Brain microvascular endothelial cell (primary cell): ENCODE results near the gene CBX8.

Source experiments
- DNase-seq: peaks from one replicate; pipeline ENCODE4 v3.0.0-alpha.2; 2020
- H3K27ac ChIP-seq: fragments of 250-450 bp; sonication (Bioruptor Pico); 2 replicates; pipeline ENCODE4 v1.5.1; 2020; ENCODE audit warnings: mild to moderate bottlenecking, moderate library complexity
- H3K27me3 ChIP-seq: fragments of 250-450 bp; sonication (Bioruptor Pico); replicated peaks from 2 replicates; pipeline ENCODE4 v1.5.1; 2020; ENCODE audit warnings: mild to moderate bottlenecking
- H3K36me3 ChIP-seq: fragments of 250-450 bp; sonication (Bioruptor Pico); replicated peaks from 2 replicates; pipeline ENCODE4 v1.5.1; 2020; ENCODE audit warnings: mild to moderate bottlenecking
- H3K4me3 ChIP-seq: 2 replicates; pipeline ENCODE4 v1.5.1; 2011; ENCODE audit warnings: low read depth, mild to moderate bottlenecking, control low read depth, low read length, moderate library complexity
- in situ Hi-C: cut with HindIII; loops from 2 replicates; pipeline ENCODE4 v1.10.0; 2017; ENCODE audit warnings: low sequenced_read_pairs, low pct_ligation_motif_present
- TF ChIP-seq, protein P1 (sequence below): IDR thresholded peaks from 2 replicates; pipeline ENCODE4 v1.5.1; 2011; ENCODE audit warnings: low read depth, mild to moderate bottlenecking, moderate library complexity, low read length, control low read depth, inconsistent platforms; ENCODE audit errors: missing control alignments

The CBX8 gene

DNA sequence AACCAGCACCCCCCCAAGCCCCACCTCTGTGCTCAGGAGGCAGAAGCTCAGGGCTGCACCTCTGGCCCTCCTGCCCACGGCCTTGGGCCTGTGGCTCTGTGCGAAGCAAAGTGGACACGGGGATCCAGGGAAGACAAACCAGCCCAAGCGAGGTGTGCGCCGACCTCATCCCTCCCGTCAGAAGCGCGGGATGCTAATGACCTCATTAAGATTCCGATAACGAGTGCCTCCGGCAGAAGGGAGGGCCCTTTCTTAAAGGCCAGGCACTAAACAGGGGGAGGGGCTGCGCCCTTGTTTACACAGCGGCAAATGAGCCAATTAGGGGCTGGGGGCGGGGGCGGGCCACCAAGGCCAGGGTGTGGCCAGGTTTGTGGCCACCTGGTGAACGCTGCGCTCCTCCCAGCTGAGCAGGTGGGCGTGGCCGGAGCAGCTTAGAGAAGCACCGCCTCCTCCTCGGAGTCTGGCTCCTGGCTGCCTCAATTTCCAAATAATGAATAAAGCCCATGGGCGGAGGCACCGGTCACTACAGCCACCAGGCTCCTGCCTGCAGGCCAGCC lies 39.2 kb upstream of the CBX8 start:
- DNase-seq = no peak

DNA sequence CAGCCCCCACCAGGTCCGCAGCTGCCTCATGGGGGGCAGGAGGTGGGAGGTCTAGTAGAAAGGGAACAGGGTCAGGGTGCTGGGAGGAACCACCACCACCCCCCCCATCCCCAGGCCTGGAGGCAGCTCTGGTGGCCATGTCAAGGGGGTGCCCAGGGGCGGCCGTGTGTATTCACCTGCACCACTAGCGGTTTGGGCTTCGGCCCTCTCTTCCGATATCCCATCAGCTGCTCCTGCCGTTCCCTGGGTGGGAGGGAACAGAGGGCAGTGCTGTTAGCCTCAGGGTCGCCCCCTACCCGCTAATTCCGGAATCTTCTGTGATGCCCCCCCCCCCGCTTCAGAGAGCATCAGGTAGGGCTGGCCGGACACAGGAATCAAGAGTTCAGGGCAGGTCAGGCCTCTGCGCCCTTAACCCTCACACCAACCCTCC lies 38.6 kb upstream of the CBX8 start:
- peaks cover 6% of the 10 kb centered on the region for H3K27me3 ChIP-seq
- in situ Hi-C loops = no loop called here
- no peak for DNase-seq
- H3K4me3 ChIP-seq = no peak overlapping the region
- TF ChIP-seq, protein P1, sequence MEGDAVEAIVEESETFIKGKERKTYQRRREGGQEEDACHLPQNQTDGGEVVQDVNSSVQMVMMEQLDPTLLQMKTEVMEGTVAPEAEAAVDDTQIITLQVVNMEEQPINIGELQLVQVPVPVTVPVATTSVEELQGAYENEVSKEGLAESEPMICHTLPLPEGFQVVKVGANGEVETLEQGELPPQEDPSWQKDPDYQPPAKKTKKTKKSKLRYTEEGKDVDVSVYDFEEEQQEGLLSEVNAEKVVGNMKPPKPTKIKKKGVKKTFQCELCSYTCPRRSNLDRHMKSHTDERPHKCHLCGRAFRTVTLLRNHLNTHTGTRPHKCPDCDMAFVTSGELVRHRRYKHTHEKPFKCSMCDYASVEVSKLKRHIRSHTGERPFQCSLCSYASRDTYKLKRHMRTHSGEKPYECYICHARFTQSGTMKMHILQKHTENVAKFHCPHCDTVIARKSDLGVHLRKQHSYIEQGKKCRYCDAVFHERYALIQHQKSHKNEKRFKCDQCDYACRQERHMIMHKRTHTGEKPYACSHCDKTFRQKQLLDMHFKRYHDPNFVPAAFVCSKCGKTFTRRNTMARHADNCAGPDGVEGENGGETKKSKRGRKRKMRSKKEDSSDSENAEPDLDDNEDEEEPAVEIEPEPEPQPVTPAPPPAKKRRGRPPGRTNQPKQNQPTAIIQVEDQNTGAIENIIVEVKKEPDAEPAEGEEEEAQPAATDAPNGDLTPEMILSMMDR = peak; percentile 22
- H3K36me3 ChIP-seq = peaks cover 18% of the 10 kb centered on the region
- H3K27ac ChIP-seq = no peak overlapping the region

More for the DNA sequence above, 39.2 kb upstream of the CBX8 start:
- H3K36me3 ChIP-seq = peaks cover 18% of the 10 kb centered on the region
- TF ChIP-seq, protein P1 = no peak
- in situ Hi-C loops = no loop called here
- no peak overlapping the region for H3K27ac ChIP-seq
- no peak overlapping the region for H3K4me3 ChIP-seq
- H3K27me3 ChIP-seq = peaks cover 11% of the 10 kb centered on the region

DNA sequence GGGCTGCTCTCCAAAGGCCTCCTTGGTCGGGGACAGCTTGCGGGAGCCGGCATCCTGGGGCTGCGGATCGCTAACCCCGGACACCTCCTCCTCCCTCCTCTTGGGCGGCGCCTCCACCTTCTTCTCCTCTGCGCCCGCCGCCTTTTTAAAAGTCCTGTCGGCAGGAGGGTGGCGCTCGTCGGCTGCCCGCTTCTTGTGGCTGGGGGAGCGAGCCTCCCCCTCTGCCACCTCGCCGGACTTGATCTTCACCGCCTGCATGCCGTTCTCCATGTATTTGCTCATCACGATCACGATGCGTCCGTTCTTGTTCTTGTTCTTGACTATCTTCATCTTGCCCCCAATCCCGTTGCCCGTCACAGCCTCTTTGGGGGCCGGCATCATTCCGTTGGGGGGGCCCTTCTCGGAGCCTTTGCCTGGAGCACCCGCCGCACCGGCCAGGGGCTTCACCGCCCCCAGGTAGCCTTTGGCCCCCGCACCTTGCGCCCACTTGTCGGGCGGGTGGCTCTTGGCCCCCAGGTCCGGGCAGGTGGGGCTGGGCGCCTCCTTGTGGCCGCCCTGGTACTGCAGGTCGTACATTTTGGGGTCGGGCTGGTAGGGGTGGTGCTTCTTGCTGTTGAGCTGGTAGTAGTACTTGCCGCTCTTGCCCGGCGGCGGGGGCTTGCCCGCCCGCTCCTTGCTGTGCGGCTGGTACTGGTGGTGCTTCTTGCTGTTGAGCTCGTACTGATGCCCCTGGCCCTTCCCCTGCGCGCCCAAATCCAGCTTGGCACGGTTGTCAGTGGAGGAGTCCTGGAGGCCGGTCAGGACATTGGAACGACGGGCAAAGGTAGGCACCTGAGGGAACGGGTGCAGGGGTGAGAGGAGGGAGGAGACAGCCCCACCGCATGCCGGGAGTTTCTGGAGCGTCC lies 37.9 kb upstream of the CBX8 start:
- in situ Hi-C loops = no loop called here
- no peaks in the 10 kb centered on the region for H3K27me3 ChIP-seq
- no peak overlapping the region for H3K4me3 ChIP-seq
- no peak overlapping the region for H3K27ac ChIP-seq
- H3K36me3 ChIP-seq = peaks cover 18% of the 10 kb centered on the region
- TF ChIP-seq, protein P1 = peak; percentile 77
- no peak for DNase-seq

DNA sequence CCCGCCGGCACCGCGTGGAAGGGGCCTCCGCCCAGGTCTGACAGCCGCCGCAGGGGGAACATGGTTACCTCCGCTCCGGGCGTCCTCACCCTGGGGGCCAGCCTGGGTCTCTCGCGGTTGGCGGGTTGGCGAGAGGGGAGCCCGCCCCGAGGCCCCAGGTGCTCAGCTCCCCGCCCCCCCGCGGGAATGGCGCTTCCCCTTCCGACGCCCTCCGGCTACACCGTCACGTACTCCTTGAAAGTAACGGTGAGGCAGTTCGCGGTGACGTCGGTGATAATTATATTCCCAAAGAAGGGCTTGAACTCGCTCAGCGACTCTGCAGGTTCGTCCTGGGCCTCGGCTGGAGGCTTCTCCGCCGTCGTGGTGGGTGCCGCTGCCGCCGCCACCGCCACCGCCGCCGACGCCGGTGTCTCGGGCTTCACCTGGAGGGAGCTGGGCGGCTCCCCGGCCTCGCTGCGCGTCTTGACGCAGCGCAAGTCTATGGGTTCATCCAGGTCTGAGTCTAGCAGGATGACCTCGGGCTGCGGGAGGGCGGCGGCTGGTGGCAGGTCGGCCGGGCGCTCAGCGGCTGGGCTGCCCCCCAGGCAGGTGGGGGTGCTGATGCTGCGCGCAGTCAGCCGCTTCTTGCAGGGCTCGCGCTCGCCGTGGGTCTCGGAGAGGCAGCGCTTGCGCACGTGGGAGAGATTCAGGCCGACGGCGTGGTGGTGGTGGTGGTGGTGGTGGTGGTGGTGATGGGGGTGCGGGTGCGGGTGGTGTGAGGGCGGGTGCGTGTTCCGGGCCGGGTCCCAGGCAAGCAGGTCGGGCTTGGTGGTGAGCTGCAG lies 37.1 kb upstream of the CBX8 start:
- Histone ChIP-seq H3K27ac (no peak overlapping the region), H3K27me3 (no peaks in the 10 kb centered on the region), H3K4me3 (no peak overlapping the region), H3K36me3 (peaks cover 18% of the 10 kb centered on the region)
- in situ Hi-C loops = no loop called here
- TF ChIP-seq, protein P1 = no peak
- DNase-seq = no peak

DNA sequence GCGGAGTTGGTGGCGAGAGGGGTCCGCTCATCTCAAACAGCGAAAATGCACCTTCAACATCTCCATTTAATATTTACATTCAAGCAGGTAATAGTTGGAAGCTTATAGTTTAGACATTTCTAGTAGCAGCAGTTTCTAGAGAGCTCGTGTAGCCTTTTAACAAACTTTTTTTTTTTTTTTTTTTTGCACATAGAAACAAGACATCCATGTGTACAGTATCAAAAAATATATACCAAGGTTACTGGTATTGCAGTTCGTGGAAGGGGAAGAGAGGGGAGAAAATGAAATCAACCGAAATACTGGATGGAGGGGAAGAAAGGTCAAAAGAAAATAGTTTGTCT lies 36.2 kb upstream of the CBX8 start:
- in situ Hi-C loops = no loop called here
- no peak overlapping the region for H3K27ac ChIP-seq
- no peak for DNase-seq
- H3K27me3 ChIP-seq = no peaks in the 10 kb centered on the region
- peaks cover 18% of the 10 kb centered on the region for H3K36me3 ChIP-seq
- H3K4me3 ChIP-seq = no peak overlapping the region
- TF ChIP-seq, protein P1 = no peak
